GM12892 (cell line): ENCODE measurements around the gene GADL1.

Experiments
- POLR2A ChIP-seq: IDR thresholded peaks from 2 replicates; pipeline ENCODE4 v1.6.1; 2011; ENCODE audit warnings: low read depth, low read length, control low read depth
- POLR2AphosphoS5 ChIP-seq: IDR thresholded peaks from 2 replicates; pipeline ENCODE4 v1.6.1; 2011; ENCODE audit warnings: low read depth, low read length, control low read depth
- TAF1 ChIP-seq: IDR thresholded peaks from 2 replicates; pipeline ENCODE4 v1.6.1; 2011; ENCODE audit warnings: low read depth, mild to moderate bottlenecking, control low read depth, low read length, borderline replicate concordance

- no peak for TF ChIP-seq POLR2AphosphoS5
- no peak for TF ChIP-seq POLR2A
- no peak for TF ChIP-seq TAF1
Observed at GRCh38 chr3:30694668-30695067, 199.8 kb downstream of the GADL1 start.
